Uterus (tissue), 4 donors: ENCODE measurements around the gene MAPRE2. TPM values are rescaled to one million over a fixed set of nuclear protein-coding genes. Genes with fewer than 3 reads are reported as not detected.

Experiments used
- DNase-seq, 2 donors: peaks; one replicate each; pipeline ENCODE4 v3.0.0-alpha.2; 2019 to 2020
- H3K27ac ChIP-seq, 2 donors: fragments of 200-600 bp; sonication (generic); 1 replicate in 1 of 2; 2 replicates in 1 of 2; pipeline ENCODE4 v1.5.1; 2016 to 2018
- H3K27me3 ChIP-seq, 2 donors: fragments of 200-600 bp; sonication (generic); one replicate each; pipeline ENCODE4 v1.5.1; 2018 to 2019; ENCODE audit warnings: control low read depth in 1 of 2
- H3K36me3 ChIP-seq, 2 donors: fragments of 200-600 bp; sonication (generic); one replicate each; pipeline ENCODE4 v1.5.1; 2019; ENCODE audit warnings: control low read depth in 1 of 2
- H3K4me1 ChIP-seq, 2 donors: fragments of 200-600 bp; sonication (generic); one replicate each; pipeline ENCODE4 v1.5.1; 2018 to 2019; ENCODE audit warnings: control low read depth in 1 of 2
- H3K4me3 ChIP-seq, 2 donors: fragments of 200-600 bp; sonication (generic); 1 replicate in 1 of 2; 2 replicates in 1 of 2; pipeline ENCODE4 v1.5.1; 2018 to 2019; ENCODE audit warnings: mild to moderate bottlenecking in 1 of 2
- H3K9me3 ChIP-seq, 2 donors: fragments of 200-600 bp; sonication (generic); one replicate each; pipeline ENCODE4 v1.5.1; 2019; ENCODE audit warnings: control low read depth in 1 of 2
- CTCF ChIP-seq, 4 experiments: fragments of 200-600 bp in 2 of 4; fragments of 450-650 bp in 2 of 4; sonication (generic) in 2 of 4; IDR thresholded peaks; one replicate each; pipeline ENCODE4 v1.5.1; 2016 to 2019; ENCODE audit warnings: antibody characterized with exemption in 4 of 4, mild to moderate bottlenecking in 2 of 4, moderate library complexity in 1 of 4
- POLR2A ChIP-seq, 2 donors: fragments of 450-650 bp; IDR thresholded peaks; one replicate each; pipeline ENCODE4 v1.6.1; 2016; ENCODE audit warnings: antibody characterized with exemption in 2 of 2, mild to moderate bottlenecking in 1 of 2, moderate library complexity in 1 of 2
- intact Hi-C: fragments of 100-400 bp; cut with DNase I; formaldehyde crosslinking; loops from one replicate; pipeline ENCODE4 v1.15.1; 2023; ENCODE audit warnings: low total_unique reads
- total RNA-seq, 4 donors: library from RNA; depleted of rRNA in 3 of 4; stranded (reverse); fragments of >200 nt in 3 of 4; gene quantifications; one replicate each; pipeline versions ENCODE4 v1.1.0 to v1.2.4, GENCODE V29; 2014 to 2023
- donor health status: DM: yes; HTN: yes; CAD: no.

Gene MAPRE2
- total RNA-seq, 4 donors from 2014 or later, result 7.4 to 29.8 (median 21.7) TPM

GRCh38 chr18:35155398-35156117 is 114.3 kb downstream of the MAPRE2 start:
- DNase-seq, result no peak
- H3K27me3 ChIP-seq, result no peaks in the 10 kb centered on the region
- H3K4me1 ChIP-seq, result no peaks in the 10 kb centered on the region
- no peak overlapping the region for H3K27ac ChIP-seq
- no peak overlapping the region for H3K4me3 ChIP-seq
- H3K36me3 ChIP-seq, result no peaks in the 10 kb centered on the region
- H3K9me3 ChIP-seq, result no peaks in the 10 kb centered on the region
- TF ChIP-seq POLR2A (IDR thresholded peaks at IDR 0.05) (no peak), CTCF (IDR thresholded peaks at IDR 0.05) (no peak)
- intact Hi-C loops, result no loop called here

GRCh38 chr18:35157181-35157580 is 116.0 kb downstream of the MAPRE2 start:
- intact Hi-C loops, result no loop called here
- no peaks in the 10 kb centered on the region for H3K9me3 ChIP-seq
- H3K27ac ChIP-seq, result no peak overlapping the region
- no peak overlapping the region for H3K4me3 ChIP-seq
- TF ChIP-seq POLR2A (IDR thresholded peaks at IDR 0.05), result no peak
- no peak for TF ChIP-seq CTCF (IDR thresholded peaks at IDR 0.05)
- H3K36me3 ChIP-seq, result no peaks in the 10 kb centered on the region
- no peaks in the 10 kb centered on the region for H3K27me3 ChIP-seq
- no peaks in the 10 kb centered on the region for H3K4me1 ChIP-seq
- DNase-seq, result no peak

- intact Hi-C loops, result no loop called here
- no peak overlapping the region for H3K27ac ChIP-seq
These were observed 117.7 kb downstream of the MAPRE2 start for GRCh38 chr18:35158728-35159450.

GRCh38 chr18:35159782-35160181 is 118.6 kb downstream of the MAPRE2 start:
- H3K9me3 ChIP-seq, result no peaks in the 10 kb centered on the region
- no peaks in the 10 kb centered on the region for H3K36me3 ChIP-seq
- H3K4me1 ChIP-seq, result no peaks in the 10 kb centered on the region
- no peak for DNase-seq
- intact Hi-C loops, result no loop called here
- TF ChIP-seq POLR2A (IDR thresholded peaks at IDR 0.05) (no peak), CTCF (IDR thresholded peaks at IDR 0.05) (no peak)
- no peak overlapping the region for H3K4me3 ChIP-seq
- no peak overlapping the region for H3K27ac ChIP-seq
- H3K27me3 ChIP-seq, result no peaks in the 10 kb centered on the region

More at GRCh38 chr18:35158728-35159450, 117.7 kb downstream of the MAPRE2 start:
- no peaks in the 10 kb centered on the region for H3K27me3 ChIP-seq
- H3K36me3 ChIP-seq, result no peaks in the 10 kb centered on the region
- TF ChIP-seq CTCF (IDR thresholded peaks at IDR 0.05), result no peak
- no peak for TF ChIP-seq POLR2A (IDR thresholded peaks at IDR 0.05)
- no peaks in the 10 kb centered on the region for H3K4me1 ChIP-seq
- no peak for DNase-seq
- no peak overlapping the region for H3K4me3 ChIP-seq
- H3K9me3 ChIP-seq, result no peaks in the 10 kb centered on the region

- Histone ChIP-seq H3K27me3 (no peaks in the 10 kb centered on the region), H3K4me1 (no peaks in the 10 kb centered on the region), H3K27ac (no peak overlapping the region), H3K36me3 (no peaks in the 10 kb centered on the region), H3K9me3 (no peaks in the 10 kb centered on the region), H3K4me3 (no peak overlapping the region)
- DNase-seq, result no peak
- intact Hi-C loops, result no loop called here
- TF ChIP-seq POLR2A (IDR thresholded peaks at IDR 0.05), result no peak
- no peak for TF ChIP-seq CTCF (IDR thresholded peaks at IDR 0.05)
These were observed 120.3 kb downstream of the MAPRE2 start for GRCh38 chr18:35161485-35161884.
